HepG2 (cell line): ENCODE data around the gene CPM. TPM values are rescaled to one million over a fixed set of nuclear protein-coding genes. Genes with fewer than 3 reads are reported as not detected.
A peak's percentile ranks its signal among the peaks of the same experiment; 100 is the strongest.

Experiments
- ATAC-seq: fragments of 200-7000 bp; cut with Tn5 transposase; 3 replicates; pipeline ENCODE4 v1.9.1; 2020; ENCODE audit warnings: mild to moderate bottlenecking, moderate library complexity
- BruUV-seq: library from RNA; stranded (reverse); fragments of 400-500 nt; replicated peaks from 2 replicates; lab custom pipeline; 2021; lab: Mats Ljungman, UMichigan
- CTCF ChIA-PET: fragments of 300-600 bp; formaldehyde crosslinking; extraction: SDS; loops from one replicate; lab custom pipeline; 2021; ENCODE audit warnings: low total read pairs, inconsistent platforms, low intra/inter-chr PET ratio; lab: Yijun Ruan, JAX
- POLR2A ChIA-PET: fragments of 350-600 bp; sonication (Branson Sonifier 250); formaldehyde crosslinking; loops from one replicate; lab custom pipeline; 2020; ENCODE audit warnings: antibody characterized with exemption, inconsistent platforms; lab: Yijun Ruan, JAX
- DNase-seq: peaks from one replicate; pipeline ENCODE4 v3.0.0-alpha.2; 2015; ENCODE audit warnings: low spot score
- FAIRE-seq: peaks from 3 replicates; lab custom pipeline; 2011; peaks lifted over from hg19 to GRCh38; lab: Jason Lieb, UNC
- H2AFZ ChIP-seq: one replicate; pipeline ENCODE4 v1.6.1; 2011; ENCODE audit warnings: low read length, inconsistent platforms
- H3K27ac ChIP-seq: fragments of 300-600 bp; 3 replicates; pipeline ENCODE4 v1.8.0; 2011; ENCODE audit warnings: mixed run types, mild to moderate bottlenecking, mixed read lengths, low read length, inconsistent platforms; ENCODE audit not compliant: insufficient read depth; ENCODE audit errors: extremely low read length
- H3K27me3 ChIP-seq, 2 experiments: fragments of 200-600 bp in 1 of 2; 2 replicates in 1 of 2; 3 replicates in 1 of 2; pipeline versions ENCODE4 v1.6.0 to v1.8.0; 2011; ENCODE audit warnings: low read length in 2 of 2, mild to moderate bottlenecking in 2 of 2, moderate library complexity in 2 of 2, inconsistent platforms in 1 of 2; ENCODE audit not compliant: insufficient read depth in 2 of 2, control insufficient read depth in 1 of 2
- H3K36me3 ChIP-seq, 2 experiments: fragments of 200-600 bp in 1 of 2; replicated peaks in 1 of 2; 2 replicates in 1 of 2; 3 replicates in 1 of 2; pipeline versions ENCODE4 v1.5.1 to v1.8.0; 2011; ENCODE audit warnings: low read length in 2 of 2, inconsistent platforms in 1 of 2; ENCODE audit not compliant: insufficient read depth in 2 of 2, control insufficient read depth in 1 of 2
- H3K4me1 ChIP-seq: 2 replicates; pipeline ENCODE4 v1.5.1; 2012; ENCODE audit warnings: low read length, inconsistent platforms; ENCODE audit not compliant: insufficient read depth
- H3K4me2 ChIP-seq: 2 replicates; pipeline ENCODE4 v1.6.0; 2011; ENCODE audit warnings: low read depth, low read length, inconsistent platforms
- H3K4me3 ChIP-seq, 3 experiments: fragments of 200-600 bp in 1 of 3; sonication (generic), shearing (Covaris generic) in 1 of 3; replicated peaks in 1 of 3; 2 replicates each; pipeline ENCODE4 v1.5.1; 2011 to 2016; ENCODE audit warnings: low read length in 3 of 3, inconsistent platforms in 2 of 3, low read depth in 2 of 3, mild to moderate bottlenecking in 2 of 3, control low read depth in 1 of 3, mixed read lengths in 1 of 3; ENCODE audit not compliant: insufficient read depth in 1 of 3
- H3K79me2 ChIP-seq: one replicate; pipeline ENCODE4 v1.6.1; 2011; ENCODE audit warnings: low read length, inconsistent platforms; ENCODE audit not compliant: insufficient read depth
- H3K9ac ChIP-seq: 2 replicates; pipeline ENCODE4 v1.6.0; 2011; ENCODE audit warnings: mild to moderate bottlenecking, low read depth, low read length, inconsistent platforms; ENCODE audit not compliant: insufficient read depth
- H3K9me3 ChIP-seq: 2 replicates; pipeline ENCODE4 v1.5.1; 2012; ENCODE audit warnings: mild to moderate bottlenecking, low read length
- H4K20me1 ChIP-seq: 2 replicates; pipeline ENCODE4 v1.6.0; 2011; ENCODE audit warnings: inconsistent platforms, mild to moderate bottlenecking, low read length, moderate library complexity; ENCODE audit not compliant: insufficient read depth
- BRD4 ChIP-seq: sonication (generic); formaldehyde crosslinking; IDR thresholded peaks from 2 replicates; pipeline ENCODE4 v1.4.0; 2020; ENCODE audit warnings: missing genetic modification reagents
- DZIP1 ChIP-seq: sonication (generic); formaldehyde crosslinking; IDR thresholded peaks from 2 replicates; pipeline ENCODE4 v1.5.0; 2020; ENCODE audit warnings: mild to moderate bottlenecking, missing genetic modification reagents
- FOXM1 ChIP-seq: sonication (generic); formaldehyde crosslinking; IDR thresholded peaks from 2 replicates; pipeline ENCODE4 v1.5.0; 2020; ENCODE audit warnings: missing genetic modification reagents
- KLF13 ChIP-seq: sonication (generic); formaldehyde crosslinking; IDR thresholded peaks from 2 replicates; pipeline ENCODE4 v1.4.0; 2020; ENCODE audit warnings: mild to moderate bottlenecking, missing genetic modification reagents
- MXI1 ChIP-seq: IDR thresholded peaks from 3 replicates; pipeline ENCODE4 v1.6.1; 2012; ENCODE audit warnings: low read depth, low read length, inconsistent platforms, borderline replicate concordance
- NCOR1 ChIP-seq: fragments of 200-600 bp; sonication (generic); IDR thresholded peaks from 2 replicates; pipeline ENCODE4 v1.7.0; 2017; ENCODE audit warnings: antibody characterized with exemption, low read length, borderline replicate concordance
- PHF8 ChIP-seq: sonication (generic); formaldehyde crosslinking; IDR thresholded peaks from 2 replicates; pipeline ENCODE4 v1.5.0; 2020; ENCODE audit warnings: missing genetic modification reagents
- U2AF1 ChIP-seq: fragments of 200-400 bp; formaldehyde crosslinking; optimal IDR thresholded peaks from 2 replicates; pipeline ENCODE3; 2017; ENCODE audit warnings: mild to moderate bottlenecking, low read depth, low read length
- ZNF180 ChIP-seq: sonication (generic); formaldehyde crosslinking; IDR thresholded peaks from 2 replicates; pipeline ENCODE4 v1.4.0; 2020; ENCODE audit warnings: low read depth, missing genetic modification reagents, borderline replicate concordance
- ZNF746 ChIP-seq: sonication (generic); formaldehyde crosslinking; IDR thresholded peaks from 2 replicates; pipeline ENCODE4 v1.8.0; 2022; ENCODE audit warnings: mild to moderate bottlenecking, missing genetic modification reagents
- WGBS: methylation state at CpG from one replicate; pipeline ENCODE4 v1.1.6; 2017; ENCODE audit warnings: low lambda C conversion rate; 5-methylcytosine and 5-hydroxymethylcytosine counted together
- in situ Hi-C: cut with HindIII; loops from 2 replicates; pipeline ENCODE4 v1.10.0; 2017; ENCODE audit warnings: low pct_unique_long_range_greater_than_20kb; ENCODE audit not compliant: extremely low pct_ligation_motif_present
- intact Hi-C: fragments of 100-400 bp; cut with micrococcal nuclease; formaldehyde crosslinking; loops from one replicate; pipeline ENCODE4 v1.10.0; 2022; ENCODE audit not compliant: unreplicated experiment
- polyA plus RNA-seq, 8 experiments: library from polyadenylated mRNA; depleted of rRNA in 3 of 8; stranded (reverse) in 7 of 8; unstranded in 1 of 8; fragments of >200 nt; fragmentation: Illumina TruSeq in 4 of 8; extraction: Trizol in 4 of 8; gene quantifications; 2 replicates each; pipeline versions ENCODE4 v1.2.1 to v1.2.3, GENCODE V29; 2011 to 2016; ENCODE audit warnings: low read depth in 4 of 8, missing spikeins in 1 of 8, mixed read lengths in 1 of 8; ENCODE audit not compliant: insufficient read depth in 1 of 8
- total RNA-seq, 5 experiments: library from RNA; depleted of rRNA; stranded (reverse); fragments of >200 nt; fragmentation: Illumina TruSeq; extraction: Trizol; gene quantifications; 2 replicates each; pipeline ENCODE4 v1.2.3, GENCODE V29; 2016; ENCODE audit warnings: low read depth in 1 of 5
- TF ChIP-seq, protein P1 (sequence below): sonication (generic); IDR thresholded peaks from 2 replicates; pipeline ENCODE4 v1.6.1; 2016; ENCODE audit warnings: low read depth, borderline replicate concordance
- TF ChIP-seq, protein P2 (sequence below): sonication (generic); formaldehyde crosslinking; IDR thresholded peaks from 2 replicates; pipeline ENCODE4 v1.5.0; 2020; ENCODE audit warnings: missing genetic modification reagents
- TF ChIP-seq, protein P3 (sequence below), 2 experiments: sonication (generic) in 1 of 2; formaldehyde crosslinking in 1 of 2; IDR thresholded peaks; 2 replicates each; pipeline versions ENCODE4 v1.4.0 to v1.6.1; 2016 to 2020; ENCODE audit warnings: borderline replicate concordance in 1 of 2, low read depth in 1 of 2, mild to moderate bottlenecking in 1 of 2, missing genetic modification reagents in 1 of 2

The CPM gene
- total and polyA plus RNA-seq, 2 of the 13 experiments (the other 11 are each of a cell fraction or from before 2014, with no cell fraction given): not detected

GRCh38 chr12:68807576-68808387 is 125.2 kb downstream of the CPM start, which contains the start of gene MDM2:
MDM2 (plus strand) TSS chr12:68808177; CDS start chr12:68808478, 301 bp downstream.
- Histone ChIP-seq H3K4me2 (peak within 1 kb of the TSS; percentile 88), H3K9me3 (no peaks in the 10 kb centered on the region), H3K27ac (peak within 1 kb of the TSS; percentile 99), H3K4me3 (peak within 1 kb of the TSS; percentile 82 to 94 (median 88)), H3K4me1 (peaks cover 27% of the 10 kb centered on the region), H3K36me3 (peaks cover 0 to 6% of the 10 kb centered on the region in 2 experiments; a peak in 2 of 5 replicates), H4K20me1 (peaks cover 19% of the 10 kb centered on the region), H3K9ac (peak within 1 kb of the TSS; percentile 95), H2AFZ (no peak within 1 kb of the TSS), H3K27me3 (peaks cover 0 to 5% of the 10 kb centered on the region in 2 experiments; a peak in 1 of 5 replicates), H3K79me2 (peaks cover 69% of the 10 kb centered on the region)
- FAIRE-seq (peak; percentile 44), ATAC-seq (peak; percentile 73), DNase-seq (peak; percentile 90)
- BruUV-seq: TSS peak; percentile 95
- ChIA-PET CTCF (no interaction called here), POLR2A (interaction anchor here (0.5 to 3.3 kb wide), 14 partner anchors 10 to 476 kb away, joined by 3 to 184 read pairs (median 6); partner anchors contain the start of genes MDM1, RAP1B and SLC35E3)
- under 1% methylated on average over 16 of the region's 72 CpGs for WGBS
- intact Hi-C loops (loop anchor here (1.0 to 5.0 kb wide), 3 partner anchors 20 to 195 kb away; partner anchors contain the start of genes RAP1B and SLC35E3), in situ Hi-C loops (loop anchor here (5.0 kb wide), 1 partner anchor 60 kb away; the partner anchor contains the start of gene SLC35E3)
- TF ChIP-seq, protein P1, sequence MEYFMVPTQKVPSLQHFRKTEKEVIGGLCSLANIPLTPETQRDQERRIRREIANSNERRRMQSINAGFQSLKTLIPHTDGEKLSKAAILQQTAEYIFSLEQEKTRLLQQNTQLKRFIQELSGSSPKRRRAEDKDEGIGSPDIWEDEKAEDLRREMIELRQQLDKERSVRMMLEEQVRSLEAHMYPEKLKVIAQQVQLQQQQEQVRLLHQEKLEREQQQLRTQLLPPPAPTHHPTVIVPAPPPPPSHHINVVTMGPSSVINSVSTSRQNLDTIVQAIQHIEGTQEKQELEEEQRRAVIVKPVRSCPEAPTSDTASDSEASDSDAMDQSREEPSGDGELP: peak; percentile 71
- TF ChIP-seq, protein P2, sequence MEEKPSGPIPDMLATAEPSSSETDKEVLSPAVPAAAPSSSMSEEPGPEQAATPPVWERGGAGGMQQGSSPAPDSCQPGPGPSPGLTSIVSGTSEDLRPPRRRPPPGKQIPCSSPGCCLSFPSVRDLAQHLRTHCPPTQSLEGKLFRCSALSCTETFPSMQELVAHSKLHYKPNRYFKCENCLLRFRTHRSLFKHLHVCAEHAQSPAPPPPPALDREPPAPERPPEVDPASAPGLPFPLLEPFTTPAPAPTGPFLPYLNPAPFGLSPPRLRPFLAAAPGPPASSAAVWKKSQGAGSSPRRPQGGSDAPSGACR: peak; percentile 30
- TF ChIP-seq ZNF746 (CRISPR knock-in tag) (peak; percentile 89), FOXM1 (CRISPR knock-in tag) (no peak), ZNF180 (CRISPR knock-in tag) (no peak), DZIP1 (CRISPR knock-in tag) (peak; percentile 92), BRD4 (peak; percentile 32; the same call in 1 of the 2 replicates), MXI1 (peak; percentile 70; the same call in 1 of the 3 replicates), U2AF1 (no peak), KLF13 (CRISPR knock-in tag) (no peak), NCOR1 (peak; percentile 72), PHF8 (CRISPR knock-in tag) (peak; percentile 59; the same call in 1 of the 2 replicates)
- TF ChIP-seq, protein P3, sequence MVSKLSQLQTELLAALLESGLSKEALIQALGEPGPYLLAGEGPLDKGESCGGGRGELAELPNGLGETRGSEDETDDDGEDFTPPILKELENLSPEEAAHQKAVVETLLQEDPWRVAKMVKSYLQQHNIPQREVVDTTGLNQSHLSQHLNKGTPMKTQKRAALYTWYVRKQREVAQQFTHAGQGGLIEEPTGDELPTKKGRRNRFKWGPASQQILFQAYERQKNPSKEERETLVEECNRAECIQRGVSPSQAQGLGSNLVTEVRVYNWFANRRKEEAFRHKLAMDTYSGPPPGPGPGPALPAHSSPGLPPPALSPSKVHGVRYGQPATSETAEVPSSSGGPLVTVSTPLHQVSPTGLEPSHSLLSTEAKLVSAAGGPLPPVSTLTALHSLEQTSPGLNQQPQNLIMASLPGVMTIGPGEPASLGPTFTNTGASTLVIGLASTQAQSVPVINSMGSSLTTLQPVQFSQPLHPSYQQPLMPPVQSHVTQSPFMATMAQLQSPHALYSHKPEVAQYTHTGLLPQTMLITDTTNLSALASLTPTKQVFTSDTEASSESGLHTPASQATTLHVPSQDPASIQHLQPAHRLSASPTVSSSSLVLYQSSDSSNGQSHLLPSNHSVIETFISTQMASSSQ (IDR thresholded peaks at IDR 0.05; ENCODE audit: low read depth): peak; percentile 49; the same call in 1 of the 2 replicates
- TF ChIP-seq, protein P3 (CRISPR knock-in tag; IDR thresholded peaks at IDR 0.05; ENCODE audit: borderline replicate concordance): peak; percentile 87; the same call in 1 of the 2 replicates
